ENCODE data around the gene SUPT5H.
A peak's percentile ranks its signal among the peaks of the same experiment; 100 is the strongest.

Gene SUPT5H

GRCh38 chr19:39406656-39407409, 38.5 kb upstream of the SUPT5H start, which contains the start of gene ZFP36:
TSS of gene ZFP36 (plus strand) at chr19:39406847. CDS start at chr19:39406905, 58 bp downstream.
- TF ChIP-seq, protein P1, sequence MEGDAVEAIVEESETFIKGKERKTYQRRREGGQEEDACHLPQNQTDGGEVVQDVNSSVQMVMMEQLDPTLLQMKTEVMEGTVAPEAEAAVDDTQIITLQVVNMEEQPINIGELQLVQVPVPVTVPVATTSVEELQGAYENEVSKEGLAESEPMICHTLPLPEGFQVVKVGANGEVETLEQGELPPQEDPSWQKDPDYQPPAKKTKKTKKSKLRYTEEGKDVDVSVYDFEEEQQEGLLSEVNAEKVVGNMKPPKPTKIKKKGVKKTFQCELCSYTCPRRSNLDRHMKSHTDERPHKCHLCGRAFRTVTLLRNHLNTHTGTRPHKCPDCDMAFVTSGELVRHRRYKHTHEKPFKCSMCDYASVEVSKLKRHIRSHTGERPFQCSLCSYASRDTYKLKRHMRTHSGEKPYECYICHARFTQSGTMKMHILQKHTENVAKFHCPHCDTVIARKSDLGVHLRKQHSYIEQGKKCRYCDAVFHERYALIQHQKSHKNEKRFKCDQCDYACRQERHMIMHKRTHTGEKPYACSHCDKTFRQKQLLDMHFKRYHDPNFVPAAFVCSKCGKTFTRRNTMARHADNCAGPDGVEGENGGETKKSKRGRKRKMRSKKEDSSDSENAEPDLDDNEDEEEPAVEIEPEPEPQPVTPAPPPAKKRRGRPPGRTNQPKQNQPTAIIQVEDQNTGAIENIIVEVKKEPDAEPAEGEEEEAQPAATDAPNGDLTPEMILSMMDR (IDR thresholded peaks at IDR 0.05; ENCODE audit: insufficient read depth, low read depth, low read length, missing control alignments) = no peak
- peak; percentile 85 for DNase-seq (ENCODE audit: low read depth)

DNA sequence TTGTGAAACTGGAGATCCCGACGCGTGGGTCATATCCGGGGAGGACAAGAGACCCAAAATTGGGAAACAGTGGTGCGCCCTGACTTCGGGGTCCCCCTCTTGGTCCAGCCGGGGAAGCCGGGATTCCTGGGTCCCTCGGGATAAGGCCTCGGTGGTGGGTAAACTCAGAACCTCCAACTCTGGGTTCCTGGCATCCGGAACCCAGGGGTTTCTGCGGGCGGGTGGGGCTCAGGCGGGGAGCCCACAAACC, 38.0 kb upstream of the SUPT5H start:
- DNase-seq (ENCODE audit: low read depth) = no peak
- H3K4me3 ChIP-seq (ENCODE audit: low read length) = peak overlapping the region; percentile 98
- TF ChIP-seq, protein P1 (IDR thresholded peaks at IDR 0.05; ENCODE audit: insufficient read depth, low read depth, low read length, missing control alignments) = no peak

More at GRCh38 chr19:39406656-39407409, 38.5 kb upstream of the SUPT5H start, which contains the start of gene ZFP36:
- H3K4me3 ChIP-seq (ENCODE audit: low read length) = peak within 1 kb of the TSS; percentile 98

- TF ChIP-seq, protein P1 (IDR thresholded peaks at IDR 0.05; ENCODE audit: insufficient read depth, low read depth, low read length, missing control alignments) = no peak
- H3K4me3 ChIP-seq (ENCODE audit: low read length) = peak overlapping the region; percentile 98
- DNase-seq (ENCODE audit: low read depth) = peak; percentile 57
These were observed 37.6 kb upstream of the SUPT5H start for GRCh38 chr19:39407660-39408391.

GRCh38 chr19:39408392-39409207, 36.8 kb upstream of the SUPT5H start:
- H3K4me3 ChIP-seq (ENCODE audit: low read length) = peak overlapping the region; percentile 98
- DNase-seq (ENCODE audit: low read depth) = peak; percentile 64
- TF ChIP-seq, protein P1 (IDR thresholded peaks at IDR 0.05; ENCODE audit: insufficient read depth, low read depth, low read length, missing control alignments) = no peak

- peak; percentile 98 for DNase-seq (ENCODE audit: low read depth)
- H3K4me3 ChIP-seq (ENCODE audit: low read length) = peak overlapping the region; percentile 98
- TF ChIP-seq, protein P1 (IDR thresholded peaks at IDR 0.05; ENCODE audit: insufficient read depth, low read depth, low read length, missing control alignments) = no peak
These were observed 36.0 kb upstream of the SUPT5H start for GRCh38 chr19:39409208-39410016.
